Activated CD4-positive, alpha-beta T cell treated with anti-CD3 and anti-CD28 coated beads, Interleukin-2, Interleukin-4, amounts not matched to agents 100 ng/mL and 50 ng/mL, durations not matched to agents 16 hours and 8 hours (primary cell): ENCODE data around the gene NTHL1.

Source experiments
- DNase-seq: peaks from one replicate; pipeline ENCODE4 v3.0.0-alpha.2; 2020; ENCODE audit warnings: low spot score

The NTHL1 gene

DNA sequence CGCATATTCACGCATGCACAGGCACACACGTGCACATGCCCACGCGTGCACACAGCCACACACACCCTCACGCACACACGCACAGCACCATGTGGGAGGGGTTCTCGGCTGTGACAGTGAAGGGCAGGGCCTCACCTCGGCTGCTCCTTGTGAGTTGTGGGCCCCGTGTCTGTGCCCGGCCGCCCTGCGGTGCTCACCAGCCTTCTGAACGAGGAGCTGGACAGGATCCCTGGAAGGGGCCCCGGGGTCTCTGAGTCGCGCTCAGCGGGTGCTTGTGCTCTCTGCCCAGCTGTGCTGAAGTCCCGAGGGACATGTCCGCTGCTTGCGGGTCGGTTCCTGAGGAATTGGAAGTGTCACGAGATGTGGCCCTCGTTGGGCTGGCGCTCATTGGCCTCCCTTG lies 16.2 kb upstream of the NTHL1 start:
- no peak for DNase-seq

DNA sequence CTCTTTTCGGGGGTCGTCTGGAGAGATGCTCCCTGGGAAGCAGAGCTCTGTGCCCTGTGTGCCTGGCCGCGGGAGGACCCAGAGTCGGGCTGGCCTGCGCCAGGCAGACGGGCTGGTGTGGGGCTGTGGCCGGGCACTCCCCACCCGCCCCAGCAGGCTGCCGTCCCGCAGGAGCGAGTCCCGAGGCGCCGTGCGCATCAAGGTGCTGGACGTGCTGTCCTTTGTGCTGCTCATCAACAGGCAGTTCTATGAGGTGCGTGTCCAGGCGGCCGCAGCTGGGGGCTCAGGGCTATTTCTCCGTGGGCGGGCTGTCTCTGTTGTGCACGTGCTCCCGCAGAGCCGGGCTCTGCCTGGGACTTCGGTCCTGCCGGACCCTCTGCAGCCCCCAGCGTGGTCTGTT lies 15.2 kb upstream of the NTHL1 start:
- DNase-seq, result no peak

DNA sequence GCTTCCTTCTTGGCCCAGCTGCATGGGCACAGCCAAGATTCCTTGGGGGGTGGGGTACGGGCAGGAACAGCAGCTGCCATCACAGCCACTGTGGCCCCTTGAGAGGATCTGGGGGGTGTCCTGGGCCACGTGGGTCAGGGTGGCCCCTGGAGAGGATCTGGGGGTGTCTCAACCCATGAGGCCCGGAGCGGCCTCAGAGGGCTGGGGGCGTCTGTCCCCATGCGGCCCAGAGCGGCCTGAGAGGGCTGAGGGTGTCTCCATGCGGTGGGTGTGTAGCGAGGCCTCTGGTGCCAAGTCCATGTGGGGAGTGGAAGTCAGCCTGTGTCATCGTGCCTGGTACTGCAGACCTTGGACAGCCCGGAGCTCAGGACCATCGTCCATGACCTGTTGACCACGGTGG lies 13.9 kb upstream of the NTHL1 start:
- DNase-seq, result no peak

DNA sequence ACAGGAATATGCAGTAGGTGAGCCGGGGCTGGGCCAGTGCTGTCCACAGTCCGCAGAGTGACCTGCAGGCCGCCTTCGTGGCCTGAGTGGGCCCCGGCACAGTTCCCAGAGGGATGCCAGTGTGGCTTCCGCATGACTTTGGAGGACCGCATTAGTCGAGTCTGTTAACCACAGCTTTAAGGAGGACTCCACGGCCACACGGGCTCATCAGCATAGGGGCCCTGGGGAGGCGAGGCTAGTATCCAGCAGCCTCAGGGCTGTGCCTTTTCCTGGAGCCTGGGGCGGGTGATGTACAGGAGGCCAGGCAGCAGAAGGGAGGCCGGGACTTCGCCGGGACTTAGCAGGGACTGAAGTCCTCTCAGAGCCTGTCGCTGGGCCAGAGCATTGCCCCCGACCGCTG lies 13.4 kb upstream of the NTHL1 start:
- no peak for DNase-seq

DNA sequence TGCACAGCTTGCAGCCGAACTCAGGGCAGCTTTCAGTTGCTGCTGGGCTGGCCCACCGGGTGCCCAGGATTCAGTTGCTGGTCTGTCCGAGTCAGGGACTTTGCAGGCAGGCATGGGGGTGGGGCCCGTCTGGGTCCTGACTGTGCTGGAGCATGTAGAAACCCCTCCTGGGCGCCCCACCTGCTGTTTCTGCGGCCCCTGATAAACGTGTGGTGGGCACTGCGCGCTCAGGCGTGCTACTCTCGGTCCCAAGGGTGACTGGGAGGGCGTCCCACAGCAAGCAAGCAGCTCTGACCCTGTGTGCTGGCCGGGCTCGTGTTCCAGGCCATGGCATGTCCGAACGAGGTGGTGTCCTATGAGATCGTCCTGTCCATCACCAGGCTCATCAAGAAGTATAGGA lies 12.7 kb upstream of the NTHL1 start:
- no peak for DNase-seq

DNA sequence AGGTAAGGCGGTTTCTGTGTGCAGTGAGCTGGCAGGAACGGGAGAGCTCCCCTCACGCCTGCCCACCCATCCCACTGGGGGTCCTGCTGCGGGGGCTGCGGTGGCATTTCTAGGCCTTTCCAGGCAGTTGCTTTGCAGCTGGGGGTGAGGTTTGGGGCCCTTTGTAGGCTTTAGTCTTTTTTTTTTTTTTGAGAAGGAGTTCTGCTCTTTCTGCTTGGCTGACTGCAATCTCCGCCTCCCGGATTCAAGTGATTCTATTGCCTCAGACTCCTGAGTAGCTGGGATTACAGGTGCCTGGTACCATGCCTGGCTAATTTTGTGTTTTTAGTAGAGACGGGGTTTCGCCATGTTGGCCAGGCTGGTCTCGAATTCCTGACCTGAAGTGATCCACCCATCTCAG lies 11.2 kb upstream of the NTHL1 start:
- DNase-seq, result no peak

DNA sequence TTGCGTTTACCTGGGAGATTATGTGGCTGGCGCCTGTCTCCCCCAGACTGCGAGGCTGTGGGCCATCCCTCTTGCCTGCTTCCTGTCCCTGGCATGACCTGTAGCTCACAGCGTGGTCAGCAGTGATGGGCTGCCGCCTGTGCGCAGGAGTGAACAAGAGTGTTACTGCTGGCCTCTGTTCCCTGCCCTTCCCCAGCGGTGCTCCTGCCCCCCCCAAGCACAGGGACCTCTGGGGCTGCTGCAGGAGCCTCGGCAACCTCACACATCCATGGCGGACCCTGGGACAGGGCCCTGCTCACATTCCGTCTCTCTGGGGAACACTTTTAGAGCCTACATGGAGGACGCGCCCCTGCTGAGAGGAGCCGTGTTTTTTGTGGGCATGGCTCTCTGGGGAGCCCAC lies 10.8 kb upstream of the NTHL1 start:
- no peak for DNase-seq

DNA sequence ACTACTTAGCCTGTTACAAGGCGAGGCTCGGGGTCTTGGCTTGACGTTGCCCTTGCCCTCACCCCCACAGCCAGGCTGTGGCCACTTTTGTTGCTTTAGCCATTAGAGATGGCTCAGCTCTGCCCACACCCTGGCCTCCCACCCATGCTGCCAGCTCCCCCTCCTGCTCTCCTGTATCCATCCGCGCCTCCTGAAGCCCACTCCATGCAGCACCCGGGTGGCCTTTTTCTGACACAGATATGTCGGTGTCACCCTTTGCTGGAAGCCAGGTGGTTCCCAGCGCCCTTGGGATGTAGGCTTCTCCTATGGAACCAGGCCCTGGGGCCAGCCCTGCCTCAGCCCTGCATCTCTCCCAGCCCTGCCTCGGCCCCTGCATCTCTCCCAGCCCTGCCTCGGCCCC lies 9.8 kb upstream of the NTHL1 start:
- DNase-seq, result no peak

DNA sequence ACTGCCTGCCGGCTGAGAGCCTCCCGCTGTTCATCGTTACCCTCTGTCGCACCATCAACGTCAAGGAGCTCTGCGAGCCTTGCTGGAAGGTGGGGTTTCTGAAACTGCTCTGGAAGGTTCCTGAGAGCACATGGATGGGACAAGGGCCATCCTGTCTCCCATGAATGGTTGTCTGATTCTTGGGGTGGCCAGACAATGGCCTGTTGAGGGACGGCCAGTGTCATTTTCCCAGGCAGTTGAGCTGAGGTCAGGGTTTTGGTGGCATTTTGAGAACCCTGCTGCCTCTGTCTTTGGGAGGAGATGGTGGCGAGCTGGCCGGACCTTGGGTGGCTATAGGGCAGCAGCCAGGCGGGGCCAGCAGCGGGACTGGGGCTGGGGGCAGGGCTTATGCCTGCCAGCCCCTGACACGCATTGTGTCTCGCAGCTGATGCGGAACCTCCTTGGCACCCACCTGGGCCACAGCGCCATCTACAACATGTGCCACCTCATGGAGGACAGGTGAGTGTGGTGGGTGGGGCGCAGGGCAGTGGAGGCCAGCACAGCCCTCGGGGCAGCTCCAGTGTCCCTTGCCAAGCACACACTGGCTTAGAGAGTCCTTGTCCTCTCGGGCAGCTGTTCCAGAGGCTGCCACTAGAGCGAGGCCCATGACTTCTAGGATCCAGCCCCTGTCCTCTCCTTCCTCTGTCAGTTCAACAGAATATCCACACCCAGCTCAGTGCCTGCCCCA lies 9.2 kb upstream of the NTHL1 start:
- DNase-seq, result no peak

DNA sequence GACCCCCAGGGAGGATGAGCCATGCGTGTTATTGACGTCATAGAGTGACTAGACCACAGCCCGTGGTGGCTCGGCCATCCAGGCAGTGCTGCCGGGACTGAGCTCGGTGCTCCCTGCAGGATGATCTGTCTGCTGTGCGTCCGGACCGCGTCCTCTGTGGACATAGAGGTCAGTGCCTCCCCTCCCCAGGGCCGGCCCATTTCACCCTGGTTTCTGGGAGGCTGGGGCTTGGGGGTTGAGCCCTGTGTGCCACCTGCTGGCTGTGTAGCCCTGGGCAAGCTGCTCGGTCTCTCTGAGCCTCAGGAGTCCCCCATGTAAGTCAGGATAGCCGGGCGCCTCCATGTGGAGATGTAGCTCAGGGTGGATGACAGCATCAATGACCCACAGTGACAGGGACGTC lies 8.4 kb upstream of the NTHL1 start:
- DNase-seq, result no peak

DNA sequence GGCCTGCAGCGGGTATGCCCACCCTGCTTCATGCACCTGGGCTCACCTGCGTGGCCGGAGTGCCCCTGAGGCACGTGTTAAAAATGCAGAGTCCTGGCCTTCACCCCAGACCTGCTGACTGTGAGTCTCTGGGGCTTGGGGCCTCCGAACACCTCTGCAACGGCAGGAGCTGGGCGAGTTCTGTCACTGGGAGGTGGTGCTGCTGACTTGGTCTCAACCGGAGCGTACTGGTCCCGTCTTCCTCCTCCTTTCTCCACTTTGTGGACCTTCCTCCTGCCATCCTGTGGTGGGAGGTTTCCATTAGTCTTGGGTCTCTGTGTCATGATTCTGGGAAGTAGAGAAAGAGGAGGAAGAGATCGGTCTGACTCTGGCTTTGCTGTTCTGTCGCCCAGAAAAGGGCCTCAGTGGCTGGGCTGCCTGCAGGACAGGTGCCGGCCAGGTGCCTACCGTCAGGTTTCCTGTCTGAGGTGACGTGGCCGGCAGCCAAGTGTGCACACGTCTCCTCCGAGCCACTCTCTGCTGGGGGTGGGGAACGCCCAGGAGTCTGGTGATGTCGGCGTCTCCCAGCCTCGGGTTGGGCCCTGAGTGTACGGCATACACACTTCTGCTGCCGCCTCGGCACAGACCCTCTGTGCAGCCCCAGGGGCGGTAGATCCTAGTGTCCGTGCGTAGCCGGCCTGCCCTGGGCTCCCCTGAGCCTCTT lies 7.1 kb upstream of the NTHL1 start:
- DNase-seq, result no peak

DNA sequence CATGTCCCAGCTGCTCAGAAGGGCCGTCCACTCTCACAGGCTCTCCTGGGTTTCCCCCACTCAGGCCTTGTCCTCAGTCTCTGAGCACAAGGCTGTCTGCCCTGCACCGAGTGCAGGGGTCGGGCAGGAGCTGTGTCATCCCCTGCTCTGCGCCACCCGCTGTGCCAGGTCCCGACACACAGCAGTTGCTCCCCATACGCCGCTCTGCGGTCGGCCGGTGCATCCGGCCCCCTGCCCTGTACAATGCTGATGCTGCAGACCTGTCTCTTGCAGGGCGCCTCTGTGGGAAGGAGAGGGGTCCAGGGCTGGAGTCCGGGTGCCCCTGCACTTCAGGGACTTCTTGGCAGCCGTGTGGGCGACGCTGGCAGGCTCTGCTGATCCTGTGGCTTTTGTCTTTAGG lies 6.3 kb upstream of the NTHL1 start:
- DNase-seq, result no peak

DNA sequence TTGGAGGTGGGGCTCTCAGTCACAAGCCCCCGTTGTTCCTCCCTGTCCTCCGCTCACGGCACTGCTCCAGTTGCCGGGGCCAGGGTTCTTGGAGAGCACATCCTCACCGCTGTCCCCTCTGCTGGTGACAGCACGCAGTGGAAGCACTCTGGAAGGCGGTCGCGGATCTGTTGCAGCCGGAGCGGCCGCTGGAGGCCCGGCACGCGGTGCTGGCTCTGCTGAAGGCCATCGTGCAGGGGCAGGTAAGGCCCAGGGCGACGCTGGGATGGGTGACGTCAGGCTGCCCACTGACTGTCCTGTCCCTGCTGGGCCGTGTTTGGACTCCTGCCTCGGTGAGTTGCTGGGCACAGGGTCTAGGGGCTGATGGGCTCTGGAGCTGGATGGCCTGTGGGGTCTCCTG lies 5.6 kb upstream of the NTHL1 start:
- DNase-seq, result no peak

DNA sequence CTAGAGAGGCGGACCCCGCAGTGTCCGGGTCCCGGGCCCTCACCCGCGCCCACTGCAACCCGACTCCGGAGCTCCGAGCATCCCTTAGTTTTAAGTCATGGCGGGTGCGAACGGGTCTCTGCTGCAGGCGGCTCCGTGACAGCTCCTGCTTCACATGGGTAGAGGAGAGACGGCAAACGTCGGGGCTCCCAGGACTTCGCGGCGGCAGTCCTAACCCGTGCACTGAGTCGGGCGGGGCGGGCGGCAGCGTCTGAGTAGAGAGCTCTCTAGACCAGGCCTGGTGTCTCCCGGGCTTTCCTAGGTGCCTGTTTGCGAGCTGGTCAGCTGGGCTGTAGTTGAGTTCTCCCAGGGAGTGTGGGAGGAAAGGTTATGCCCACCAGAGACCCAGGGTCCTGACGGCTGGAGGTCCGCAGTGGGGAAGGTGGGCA lies 496 bp upstream of the NTHL1 start:
- no peak for DNase-seq

DNA sequence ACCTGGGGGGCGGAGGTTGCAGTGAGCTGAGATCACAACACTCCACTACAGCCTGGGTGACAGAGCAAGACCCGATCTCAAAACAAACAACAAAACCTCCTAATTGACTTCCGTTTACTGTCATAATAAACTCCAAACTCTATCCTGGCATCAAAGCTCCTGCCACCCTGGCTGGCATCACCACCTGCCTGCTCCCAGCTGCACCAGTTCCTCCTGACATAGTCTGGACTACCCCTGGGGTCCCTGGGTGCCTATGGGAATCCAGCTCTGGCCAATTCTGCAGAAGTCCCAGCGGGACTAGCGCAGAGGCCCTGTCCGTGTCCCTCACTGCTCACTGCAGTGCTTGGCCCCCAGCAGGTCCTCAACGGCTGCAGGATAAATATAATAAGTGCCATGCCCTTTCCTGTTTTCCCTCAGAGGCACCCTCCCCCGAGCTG lies 723 bp downstream of the NTHL1 start:
- no peak for DNase-seq

DNA sequence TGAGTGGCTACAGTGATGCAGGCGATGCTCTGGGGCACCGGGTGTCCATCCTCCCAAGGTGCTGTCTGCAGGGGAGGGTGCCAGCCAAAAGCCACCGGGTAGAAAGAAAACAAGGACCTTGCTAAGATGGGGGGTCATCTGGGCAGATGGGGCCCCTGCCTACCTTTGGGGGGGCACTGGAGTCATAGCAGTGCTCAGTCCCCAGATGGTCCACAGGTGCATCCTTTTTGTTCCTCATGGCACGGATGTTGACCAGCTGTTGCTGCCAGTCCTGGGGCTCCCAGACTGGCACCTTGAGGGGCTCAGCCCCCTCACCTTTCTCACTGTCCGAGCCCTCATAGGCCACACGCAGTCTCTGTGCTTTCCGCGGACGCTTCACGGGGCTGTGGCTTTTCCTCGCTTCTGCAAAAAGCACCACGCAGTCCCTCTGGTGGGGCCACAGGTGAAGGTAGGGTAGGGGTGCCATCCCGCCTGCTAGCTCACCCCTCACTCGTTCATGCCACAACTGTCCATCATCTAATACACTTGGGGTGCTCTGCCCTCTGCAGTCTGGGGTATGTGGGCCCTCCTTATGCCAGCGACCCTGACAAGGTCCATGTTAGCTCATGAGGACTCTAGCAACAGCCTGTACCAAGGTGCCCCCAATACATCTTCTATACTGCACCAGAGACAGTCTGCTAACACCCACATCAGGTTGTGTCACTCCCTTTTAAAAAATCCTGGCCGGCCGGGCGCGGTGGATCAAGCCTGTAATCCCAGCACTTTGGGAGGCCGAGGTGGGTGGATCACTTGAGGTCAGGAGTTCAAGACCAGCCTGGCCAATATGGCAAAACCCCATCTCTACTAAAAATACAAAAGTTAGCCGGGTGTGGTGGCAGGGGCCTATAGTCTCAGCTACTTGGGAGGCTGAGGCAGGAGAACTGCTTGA lies 1.4 kb downstream of the NTHL1 start:
- DNase-seq, result no peak

DNA sequence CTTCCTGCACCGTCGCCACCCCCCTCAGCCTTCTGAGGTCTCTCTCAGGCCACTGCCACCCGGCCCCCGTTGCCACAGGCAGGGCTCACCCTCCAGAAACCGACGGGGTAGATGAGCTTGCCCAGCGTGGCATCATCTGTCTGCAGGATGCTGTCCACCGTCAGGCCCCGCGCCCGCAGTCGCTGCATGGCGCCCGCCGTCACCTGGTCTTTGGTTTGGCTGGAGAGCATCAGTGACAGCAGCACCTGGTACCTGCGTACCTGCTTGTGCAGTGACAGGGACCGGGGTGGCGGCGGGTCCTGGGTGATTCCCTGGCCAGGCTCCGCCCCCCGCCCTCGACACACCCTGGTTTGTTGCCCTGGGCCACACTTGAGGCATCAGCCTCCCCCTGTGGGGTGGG lies 3.1 kb downstream of the NTHL1 start:
- DNase-seq, result no peak

DNA sequence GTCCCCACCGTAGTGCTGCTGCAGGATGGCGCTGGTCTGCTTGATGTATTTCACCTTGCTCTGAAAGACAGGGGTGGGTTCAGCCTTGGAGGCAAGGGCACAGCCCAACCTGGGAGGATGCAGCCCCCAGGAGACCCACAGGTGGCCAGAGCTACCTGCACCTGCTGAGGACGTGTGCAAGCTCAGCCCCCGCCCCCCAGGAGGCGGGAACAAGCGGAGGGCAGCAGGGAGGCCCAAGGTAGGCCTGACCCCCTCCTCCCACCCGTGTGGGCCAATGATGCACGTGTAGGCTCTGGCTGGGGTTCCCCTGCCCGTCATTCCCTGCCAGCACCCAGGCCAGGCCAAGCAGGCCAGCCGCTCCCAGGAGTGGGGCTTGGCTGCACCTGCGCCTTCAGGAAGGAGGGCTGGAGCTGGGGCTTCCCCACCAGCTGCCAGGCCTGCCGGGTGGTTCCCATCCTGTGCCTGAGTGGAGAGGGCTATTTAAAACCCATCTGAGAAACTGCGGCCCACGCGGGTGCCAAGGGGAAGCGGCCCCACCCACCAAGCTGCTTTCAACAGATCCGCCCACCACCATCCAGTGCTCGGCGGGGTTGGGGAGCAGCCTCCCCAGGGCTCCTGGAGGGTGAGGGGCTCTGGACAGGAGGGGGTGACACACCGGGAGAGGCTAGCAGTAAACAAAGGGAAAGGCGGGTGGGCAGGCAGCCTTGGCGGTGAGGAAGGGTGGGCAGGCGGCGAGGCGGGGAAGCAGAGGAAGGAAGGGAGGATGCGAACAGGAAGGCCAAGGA lies 3.8 kb downstream of the NTHL1 start:
- DNase-seq, result no peak

DNA sequence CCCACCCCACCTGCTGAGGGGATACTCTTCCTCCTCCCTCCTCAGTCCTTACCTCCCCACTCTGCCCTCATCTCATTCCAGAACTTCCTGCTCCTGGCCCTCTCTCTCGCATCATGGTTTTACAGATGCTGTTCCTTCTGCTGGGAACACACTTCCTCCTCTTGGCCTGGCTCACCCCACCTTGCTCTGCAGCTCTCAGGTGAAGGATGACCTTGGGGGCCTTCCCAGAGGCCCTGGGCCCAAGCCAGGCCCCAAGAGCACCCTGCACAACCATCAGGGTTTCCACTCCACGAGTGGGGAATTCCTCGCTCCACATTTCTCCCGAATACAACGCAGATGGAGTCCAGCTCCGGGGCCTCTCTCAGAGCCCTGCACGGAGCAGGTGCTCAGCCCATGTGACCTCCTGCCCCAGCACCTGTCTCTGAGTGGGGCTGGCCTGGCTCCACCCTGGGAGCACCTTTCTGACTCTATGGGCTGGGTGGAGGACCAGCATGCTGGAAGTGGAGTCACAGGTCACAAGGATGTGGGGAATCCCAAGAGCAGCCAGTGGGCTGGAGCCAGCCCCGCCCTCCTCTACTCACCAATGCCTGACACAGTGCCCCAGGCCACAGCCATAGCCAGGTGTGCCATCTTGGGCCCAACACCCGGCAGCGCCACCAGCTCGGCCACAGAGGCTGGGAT lies 4.5 kb downstream of the NTHL1 start:
- DNase-seq, result no peak

DNA sequence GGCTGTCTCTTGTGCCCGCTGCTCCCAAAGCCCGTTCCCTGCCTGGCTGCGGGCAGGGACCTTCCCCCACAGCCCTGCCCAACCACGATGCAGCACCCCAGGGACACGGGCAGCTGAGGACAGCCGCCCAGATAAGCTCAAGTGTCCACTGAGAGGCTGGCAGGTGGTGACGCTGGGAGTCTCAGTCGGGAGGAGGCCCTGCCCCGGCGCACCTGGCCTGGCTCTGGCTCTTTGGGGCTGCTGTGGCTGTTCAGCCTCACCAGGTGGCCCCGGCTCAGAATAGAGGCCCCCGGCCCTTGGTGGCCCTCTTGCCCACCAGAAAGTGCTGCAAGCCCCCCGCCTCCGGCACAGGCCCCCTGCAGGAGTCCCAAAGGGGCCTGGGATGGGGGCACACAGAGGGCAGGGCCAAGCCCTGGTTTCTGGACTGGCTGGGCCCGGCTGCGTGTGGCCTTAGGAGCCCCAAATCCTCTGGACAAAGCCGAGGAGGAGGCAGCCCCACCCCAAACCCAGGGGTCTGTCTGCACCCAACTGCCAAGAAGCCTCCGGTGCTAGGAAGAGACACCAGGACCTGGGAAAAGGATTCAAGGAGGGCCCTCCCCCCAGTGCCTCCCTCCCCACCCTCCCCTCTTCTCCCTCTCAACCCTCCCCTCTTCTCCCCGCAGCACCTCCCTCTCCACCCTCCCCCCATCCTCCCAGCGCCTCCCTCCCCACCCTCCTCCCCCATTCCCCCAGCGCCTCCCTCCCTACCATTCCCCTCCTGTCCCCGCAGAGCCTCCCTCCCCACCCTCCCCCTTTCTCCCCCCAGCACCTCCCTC lies 5.3 kb downstream of the NTHL1 start:
- DNase-seq, result no peak
